Kidney (tissue), 22 donors: Measurements from ENCODE around the gene TYK2. TPM values are rescaled to one million over a fixed set of nuclear protein-coding genes. Genes with fewer than 3 reads are reported as not detected.
A peak's percentile ranks its signal among the peaks of the same experiment; 100 is the strongest.

ENCODE experiments used
- DNase-seq, 5 donors: peaks; one replicate each; pipeline ENCODE4 v3.0.0-alpha.2; 2013 to 2020
- FAIRE-seq: peaks from 2 replicates; lab custom pipeline; 2012; peaks lifted over from hg19 to GRCh38; lab: Jason Lieb, UNC
- H3K27ac ChIP-seq, 2 donors: one replicate each; pipeline ENCODE4 v1.7.0; 2013; ENCODE audit warnings: low read depth in 2 of 2, low read length in 2 of 2, inconsistent platforms in 1 of 2
- H3K27me3 ChIP-seq: one replicate; pipeline ENCODE4 v1.7.1; 2013; ENCODE audit warnings: low read length, inconsistent platforms; ENCODE audit not compliant: control insufficient read depth, insufficient read depth
- H3K36me3 ChIP-seq, 3 donors: one replicate each; pipeline versions ENCODE4 v1.7.0 to v1.7.1; 2013; ENCODE audit warnings: low read length in 3 of 3, control low read depth in 1 of 3, inconsistent platforms in 1 of 3; ENCODE audit not compliant: insufficient read depth in 3 of 3, control insufficient read depth in 2 of 3
- H3K4me1 ChIP-seq, 3 donors: one replicate each; pipeline versions ENCODE4 v1.7.0 to v1.7.1; 2013; ENCODE audit warnings: low read length in 3 of 3, inconsistent platforms in 1 of 3, low read depth in 1 of 3; ENCODE audit not compliant: control insufficient read depth in 2 of 3, insufficient read depth in 2 of 3
- H3K4me3 ChIP-seq, 3 donors: one replicate each; pipeline versions ENCODE4 v1.7.0 to v1.8.1; 2013; ENCODE audit warnings: low read length in 3 of 3, control low read depth in 1 of 3, inconsistent platforms in 1 of 3
- H3K9ac ChIP-seq, 3 donors: one replicate each; pipeline versions ENCODE4 v1.7.0 to v1.7.1; 2013; ENCODE audit warnings: low read length in 3 of 3, control low read depth in 1 of 3, inconsistent platforms in 1 of 3
- H3K9me3 ChIP-seq, 3 donors: one replicate each; pipeline versions ENCODE4 v1.7.0 to v1.7.1; 2013; ENCODE audit warnings: low read length in 3 of 3, control low read depth in 1 of 3, inconsistent platforms in 1 of 3; ENCODE audit not compliant: control insufficient read depth in 2 of 3, insufficient read depth in 1 of 3
- intact Hi-C: fragments of 100-400 bp; cut with DNase I; formaldehyde crosslinking; loops from one replicate; pipeline ENCODE4 v1.11.1; 2022
- long read RNA-seq, 10 donors: library from polyadenylated mRNA in 1 of 10; unstranded in 1 of 10; transcript quantifications; one replicate each; pipeline ENCODE4 v2.0.0 and lab custom pipeline, GENCODE V29; 2021 to 2026
- polyA plus RNA-seq: library from polyadenylated mRNA; stranded (reverse); fragments of 350-450 nt; fragmentation: Illumina TruSeq; extraction: RNeasy Lipid Tissue Mini Kit (QIAGEN cat#74804); gene quantifications from one replicate; pipeline ENCODE4 v1.2.3, GENCODE V29; 2014; ENCODE audit warnings: low read depth, low replicate concordance; ENCODE audit not compliant: insufficient read depth
- total RNA-seq: library from RNA; stranded (reverse); fragmentation: NEBNext Ultra II Directional; extraction: Animal tissue kit (Norgen Biotek cat#: 25700); gene quantifications from one replicate; pipeline ENCODE4 v1.2.1, GENCODE V29; 2021
- TF ChIP-seq, protein P1 (sequence below): IDR thresholded peaks from 3 replicates; pipeline ENCODE4 v1.5.1; 2012; ENCODE audit warnings: mild to moderate bottlenecking, moderate library complexity, borderline replicate concordance; ENCODE audit not compliant: insufficient read depth; ENCODE audit errors: extremely low read depth
- donor health status: control.
- donor health status: control.
- donor health status: control.
- donor health status: control.
- donor health status: control.
- donor health status: DM: yes; HTN: yes; CAD: no.
- donor health status: Normal renal cell carcinoma (clear cell type).

TYK2 gene
- total RNA-seq (127 TPM), polyA plus RNA-seq (131 TPM)
- long read RNA-seq, donor 1, full-length matches to known transcripts: 12 of 12 reads
- long read RNA-seq, donor 1, partial matches to known transcripts: 0 of 12 reads
- long read RNA-seq, donor 1, other reads (novel, unspliced or antisense): 0 of 12 reads
- long read RNA-seq, donor 2, full-length matches to known transcripts: 21 of 27 reads
- long read RNA-seq, donor 2, partial matches to known transcripts: 6 of 27 reads
- long read RNA-seq, donor 2, other reads (novel, unspliced or antisense): 0 of 27 reads
- long read RNA-seq, donor 3, full-length matches to known transcripts: 19 of 19 reads
- long read RNA-seq, donor 3, partial matches to known transcripts: 0 of 19 reads
- long read RNA-seq, donor 3, other reads (novel, unspliced or antisense): 0 of 19 reads
- long read RNA-seq, donor 4, full-length matches to known transcripts: 8 of 13 reads
- long read RNA-seq, donor 4, partial matches to known transcripts: 5 of 13 reads
- long read RNA-seq, donor 4, other reads (novel, unspliced or antisense): 0 of 13 reads
- long read RNA-seq, donor 5: 0 reads
- long read RNA-seq, donor 6, partial matches to known transcripts: 0 of 12 reads
- long read RNA-seq, donor 6, other reads (novel, unspliced or antisense): 8 of 12 reads
- long read RNA-seq, donor 7, full-length matches to known transcripts: 10 of 58 reads
- long read RNA-seq, donor 7, partial matches to known transcripts: 20 of 58 reads
- long read RNA-seq, donor 7, other reads (novel, unspliced or antisense): 28 of 58 reads
- long read RNA-seq, donor 8, transcript TYK2-203 (2 exons, 350 nt): major isoform, 9 of 16 reads
- long read RNA-seq, donor 8, partial matches to known transcripts: 5 of 16 reads
- long read RNA-seq, donor 8, other reads (novel, unspliced or antisense): 0 of 16 reads
- long read RNA-seq, donor 9, full-length matches to known transcripts: 6 of 6 reads
- long read RNA-seq, donor 9, partial matches to known transcripts: 0 of 6 reads
- long read RNA-seq, donor 9, other reads (novel, unspliced or antisense): 0 of 6 reads
- long read RNA-seq, donor 10, full-length matches to known transcripts: 22 of 22 reads
- long read RNA-seq, donor 10, partial matches to known transcripts: 0 of 22 reads
- long read RNA-seq, donor 10, other reads (novel, unspliced or antisense): 0 of 22 reads

DNA sequence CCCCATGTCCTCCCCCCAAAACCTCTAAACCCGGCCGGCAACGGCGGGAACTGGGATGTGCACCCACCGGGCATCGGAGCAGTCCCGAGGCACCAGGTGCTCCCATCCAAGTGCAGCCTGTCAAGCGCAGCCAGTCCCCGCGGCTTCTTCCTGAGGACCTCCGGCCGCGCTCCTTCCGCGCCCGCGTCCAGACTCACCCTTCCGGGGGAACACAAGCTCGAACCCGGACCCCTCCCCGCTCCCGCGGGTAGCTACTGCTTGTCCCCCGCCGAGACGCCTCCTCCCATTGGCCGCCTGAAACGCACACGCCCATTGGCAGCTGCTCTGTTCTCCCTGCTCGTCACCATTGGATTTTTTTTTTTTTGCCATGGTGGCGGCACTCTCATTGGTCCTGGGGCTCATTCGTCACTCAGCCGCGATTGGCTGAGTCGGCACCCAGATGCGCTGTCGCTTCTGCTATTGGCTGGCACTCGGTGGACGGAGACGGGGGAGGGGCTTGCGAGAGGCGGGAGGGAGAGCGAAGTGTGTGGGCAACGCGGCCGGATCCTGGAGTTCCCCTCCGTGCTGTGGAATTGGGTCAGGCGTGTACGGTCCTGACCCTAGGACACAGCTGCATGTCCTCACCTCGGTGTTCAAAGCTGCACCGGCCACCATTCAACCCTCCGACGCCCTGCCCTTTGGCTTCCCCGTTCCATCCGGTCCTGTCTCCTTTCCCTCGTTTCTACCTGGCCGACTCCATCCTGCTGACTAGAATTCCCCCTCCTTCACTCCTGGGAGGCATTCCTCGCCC is at the start of gene TYK2:
Gene TYK2 (minus strand): TSS at position 260 of the 790 bp plus-strand sequence. CDS start 2,166 bp downstream, outside the sequence.
- peaks cover 3 to 9% (median 5%) of the 10 kb centered on the region in 3 donors for H3K4me1 ChIP-seq
- TF ChIP-seq, protein P1, sequence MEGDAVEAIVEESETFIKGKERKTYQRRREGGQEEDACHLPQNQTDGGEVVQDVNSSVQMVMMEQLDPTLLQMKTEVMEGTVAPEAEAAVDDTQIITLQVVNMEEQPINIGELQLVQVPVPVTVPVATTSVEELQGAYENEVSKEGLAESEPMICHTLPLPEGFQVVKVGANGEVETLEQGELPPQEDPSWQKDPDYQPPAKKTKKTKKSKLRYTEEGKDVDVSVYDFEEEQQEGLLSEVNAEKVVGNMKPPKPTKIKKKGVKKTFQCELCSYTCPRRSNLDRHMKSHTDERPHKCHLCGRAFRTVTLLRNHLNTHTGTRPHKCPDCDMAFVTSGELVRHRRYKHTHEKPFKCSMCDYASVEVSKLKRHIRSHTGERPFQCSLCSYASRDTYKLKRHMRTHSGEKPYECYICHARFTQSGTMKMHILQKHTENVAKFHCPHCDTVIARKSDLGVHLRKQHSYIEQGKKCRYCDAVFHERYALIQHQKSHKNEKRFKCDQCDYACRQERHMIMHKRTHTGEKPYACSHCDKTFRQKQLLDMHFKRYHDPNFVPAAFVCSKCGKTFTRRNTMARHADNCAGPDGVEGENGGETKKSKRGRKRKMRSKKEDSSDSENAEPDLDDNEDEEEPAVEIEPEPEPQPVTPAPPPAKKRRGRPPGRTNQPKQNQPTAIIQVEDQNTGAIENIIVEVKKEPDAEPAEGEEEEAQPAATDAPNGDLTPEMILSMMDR: no peak
- H3K9me3 ChIP-seq: no peaks in the 10 kb centered on the region
- H3K4me3 ChIP-seq: peak within 1 kb of the TSS; percentile 82 to 95 (median 91)
- no peaks in the 10 kb centered on the region for H3K27me3 ChIP-seq
- peaks cover 0 to 2% (median 0%) of the 10 kb centered on the region in 3 donors for H3K36me3 ChIP-seq
- DNase-seq: peak; percentile 99 to 100 (median 99)
- FAIRE-seq: peak; percentile 97
- intact Hi-C loops: no loop called here
- peak within 1 kb of the TSS; percentile 75 to 82 for H3K27ac ChIP-seq
- peak within 1 kb of the TSS; percentile 89 to 94 (median 93) for H3K9ac ChIP-seq

DNA sequence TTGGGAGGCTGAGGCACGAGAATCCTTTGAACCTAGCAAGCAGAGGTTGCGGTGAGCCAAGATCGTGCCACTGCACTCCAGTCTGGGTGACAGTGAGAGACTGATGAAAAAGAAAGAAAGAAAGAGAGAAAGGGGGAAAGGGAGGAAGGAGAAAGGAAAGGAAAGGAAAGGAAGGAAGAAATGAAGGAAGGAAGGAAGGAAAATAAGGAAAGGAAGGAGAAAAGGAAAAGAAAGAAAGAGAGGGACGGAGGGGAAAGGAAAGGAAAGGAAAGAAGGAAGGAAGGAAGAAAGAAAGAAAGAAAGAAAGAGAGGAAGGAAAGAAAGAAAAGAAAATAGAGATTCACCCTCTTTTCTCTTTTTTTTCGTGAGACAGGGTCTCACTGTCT is 48.6 kb upstream of the TYK2 start:
- Histone ChIP-seq H3K36me3 (no peaks in the 10 kb centered on the region), H3K4me3 (no peak overlapping the region), H3K9me3 (no peaks in the 10 kb centered on the region), H3K9ac (no peak overlapping the region), H3K27ac (no peak overlapping the region), H3K27me3 (peaks cover 12% of the 10 kb centered on the region), H3K4me1 (peaks cover 0 to 21% (median 0%) of the 10 kb centered on the region in 3 donors)
- DNase-seq (no peak), FAIRE-seq (no peak)
- TF ChIP-seq, protein P1: no peak
- intact Hi-C loops: no loop called here

DNA sequence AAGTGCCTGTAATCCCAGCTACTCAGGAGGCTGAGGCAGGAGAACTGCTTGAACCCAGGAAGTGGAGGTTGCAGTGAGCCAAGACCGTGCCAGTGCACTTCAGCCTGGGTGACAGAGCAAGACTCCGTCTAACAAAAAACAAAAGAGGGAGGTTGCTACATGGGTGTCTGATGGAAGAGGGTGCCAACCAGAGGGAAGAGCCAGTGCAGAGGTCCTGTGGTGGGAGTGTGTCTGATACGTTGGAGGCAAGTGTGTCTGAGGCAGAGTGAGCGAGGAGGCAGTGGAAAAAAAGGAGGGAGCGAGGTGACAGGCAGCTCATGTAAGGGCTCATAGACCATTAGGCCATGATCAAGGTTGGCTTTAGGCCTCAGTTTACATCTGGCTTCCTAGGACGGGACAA is 46.8 kb upstream of the TYK2 start:
- Histone ChIP-seq H3K36me3 (no peaks in the 10 kb centered on the region), H3K27me3 (peaks cover 21% of the 10 kb centered on the region), H3K4me3 (no peak overlapping the region), H3K27ac (no peak overlapping the region), H3K9ac (no peak overlapping the region), H3K9me3 (no peaks in the 10 kb centered on the region), H3K4me1 (peaks cover 0 to 14% (median 0%) of the 10 kb centered on the region in 3 donors)
- no peak for FAIRE-seq
- DNase-seq: no peak
- intact Hi-C loops: no loop called here
- TF ChIP-seq, protein P1: no peak
